Astrocyte (in vitro differentiated cells and primary cell): ENCODE measurements around the gene IFNAR1.

ENCODE experiments used
- CTCF ChIP-seq: IDR thresholded peaks from 2 replicates; pipeline ENCODE4 v1.5.1; 2011; ENCODE audit warnings: low read depth, mild to moderate bottlenecking, inconsistent platforms, low read length, moderate library complexity; ENCODE audit not compliant: insufficient read depth
- EZH2 ChIP-seq: IDR thresholded peaks from 2 replicates; pipeline ENCODE4 v1.6.1; 2012; ENCODE audit warnings: mild to moderate bottlenecking, low read length, inconsistent platforms; ENCODE audit not compliant: insufficient read depth

GRCh38 chr21:33286600-33287456 lies 37.9 kb upstream of the IFNAR1 start:
- TF ChIP-seq EZH2 (no peak), CTCF (no peak)
